Spleen (tissue), 7 donors: ENCODE measurements around the gene NUTF2.

Source experiments
- CTCF ChIP-seq, 11 experiments: fragments of 200-600 bp in 7 of 11; fragments of 450-650 bp in 4 of 11; sonication (generic) in 4 of 11; IDR thresholded peaks in 8 of 11; conservative IDR thresholded peaks in 3 of 11; 1 replicate in 7 of 11; 2 replicates in 4 of 11; pipeline versions ENCODE4 v1.4.0 to v1.8.0; 2016 to 2021; ENCODE audit warnings: antibody characterized with exemption in 11 of 11, inconsistent platforms in 4 of 11, mild to moderate bottlenecking in 1 of 11
- POLR2A ChIP-seq, 3 donors: fragments of 450-650 bp; IDR thresholded peaks; one replicate each; pipeline ENCODE4 v1.5.1; 2017; ENCODE audit warnings: antibody characterized with exemption in 3 of 3, mild to moderate bottlenecking in 1 of 3
- POLR2AphosphoS5 ChIP-seq, 3 donors: sonication (generic); formaldehyde crosslinking; IDR thresholded peaks; one replicate each; pipeline ENCODE4 v1.5.1; 2017; ENCODE audit warnings: antibody characterized with exemption in 3 of 3
- donor health status: DM: no; HTN: no; CAD: no; lungs with moderate emphysema.
- donor health status: DM: no; HTN: no; CAD: no.
- donor health status: DM: no; HTN: no; CAD: no.

DNA sequence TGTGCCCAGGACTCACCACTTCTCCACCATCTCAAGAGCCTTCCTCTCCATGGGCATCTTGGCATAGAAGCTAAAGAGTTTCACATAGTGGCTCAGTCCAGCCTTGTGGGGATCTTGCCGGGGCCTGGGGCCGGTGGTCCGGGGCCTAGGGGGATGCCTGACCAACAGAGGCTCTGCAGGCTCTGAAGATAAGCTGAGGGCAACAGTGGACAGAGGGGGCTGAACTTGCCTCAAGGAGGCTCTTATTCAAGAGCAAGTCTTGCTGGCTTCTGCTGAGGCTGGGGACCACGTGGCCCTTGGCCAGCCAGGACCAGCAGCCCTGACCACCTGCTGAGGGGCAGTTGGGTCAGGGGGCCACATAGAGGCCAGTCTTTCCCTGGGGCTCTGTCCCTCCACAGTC is 18.1 kb upstream of the NUTF2 start:
- TF ChIP-seq POLR2A (IDR thresholded peaks at IDR 0.05) (no peak), CTCF (IDR thresholded peaks at IDR 0.05 in 8 of 11, conservative IDR thresholded peaks at IDR 0.05 in 3 of 11) (no peak), POLR2AphosphoS5 (IDR thresholded peaks at IDR 0.05) (no peak)
